H1 (cell line): ENCODE measurements around the gene GPR143. TPM values are rescaled to one million over a fixed set of nuclear protein-coding genes. Genes with fewer than 3 reads are reported as not detected.

Source experiments
- CHD7 ChIP-seq: fragments of 300-600 bp; sonication (generic); IDR thresholded peaks from 2 replicates; pipeline ENCODE4 v1.7.1; 2012; ENCODE audit warnings: low read length, moderate library complexity, mild to moderate bottlenecking, inconsistent platforms; ENCODE audit not compliant: insufficient replicate concordance
- GTF2F1 ChIP-seq: IDR thresholded peaks from 2 replicates; pipeline ENCODE4 v1.6.1; 2012; ENCODE audit warnings: low read depth, low read length, improper control_type of control experiment, borderline replicate concordance
- polyA plus RNA-seq, 7 experiments: library from polyadenylated mRNA; depleted of rRNA in 3 of 7; stranded (reverse) in 5 of 7; unstranded in 2 of 7; fragments of >200 nt in 5 of 7; fragments of 200-250 nt in 2 of 7; gene quantifications; 1 replicate in 5 of 7; 2 replicates in 1 of 7; 4 replicates in 1 of 7; pipeline versions ENCODE4 v1.2.1 to v1.2.3, GENCODE V29; 2011 to 2013; ENCODE audit warnings: missing spikeins in 2 of 7, mixed read lengths in 2 of 7
- total RNA-seq: library from RNA; stranded (reverse); fragmentation: NEBNext Ultra II Directional; extraction: Animal tissue kit (Norgen Biotek cat#: 25700); gene quantifications from 2 replicates; pipeline ENCODE4 v1.2.1, GENCODE V29; 2021

Gene GPR143
- total and polyA plus RNA-seq, 2 of the 8 experiments (the other 6 are each of a cell fraction or from before 2014, with no cell fraction given), result 18.5 to 30.7 TPM

- TF ChIP-seq CHD7 (no peak), GTF2F1 (no peak)
These were observed 67.1 kb downstream of the GPR143 start (continued) for GRCh38 chrX:9698576-9698975.
